Sigmoid colon (tissue), 3 donors: ENCODE measurements around the gene GLP1R.

Source experiments
- POLR2A ChIP-seq, 2 donors: fragments of 450-650 bp; IDR thresholded peaks; one replicate each; pipeline ENCODE4 v1.6.1; 2016; ENCODE audit warnings: antibody characterized with exemption in 2 of 2, mild to moderate bottlenecking in 2 of 2, moderate library complexity in 2 of 2
- TF ChIP-seq, protein P1 (sequence below), 4 experiments: fragments of 450-650 bp in 3 of 4; fragments of 200-600 bp in 1 of 4; IDR thresholded peaks; one replicate each; pipeline ENCODE4 v1.5.1; 2016 to 2019; ENCODE audit warnings: antibody characterized with exemption in 4 of 4, mild to moderate bottlenecking in 3 of 4, moderate library complexity in 2 of 4

DNA sequence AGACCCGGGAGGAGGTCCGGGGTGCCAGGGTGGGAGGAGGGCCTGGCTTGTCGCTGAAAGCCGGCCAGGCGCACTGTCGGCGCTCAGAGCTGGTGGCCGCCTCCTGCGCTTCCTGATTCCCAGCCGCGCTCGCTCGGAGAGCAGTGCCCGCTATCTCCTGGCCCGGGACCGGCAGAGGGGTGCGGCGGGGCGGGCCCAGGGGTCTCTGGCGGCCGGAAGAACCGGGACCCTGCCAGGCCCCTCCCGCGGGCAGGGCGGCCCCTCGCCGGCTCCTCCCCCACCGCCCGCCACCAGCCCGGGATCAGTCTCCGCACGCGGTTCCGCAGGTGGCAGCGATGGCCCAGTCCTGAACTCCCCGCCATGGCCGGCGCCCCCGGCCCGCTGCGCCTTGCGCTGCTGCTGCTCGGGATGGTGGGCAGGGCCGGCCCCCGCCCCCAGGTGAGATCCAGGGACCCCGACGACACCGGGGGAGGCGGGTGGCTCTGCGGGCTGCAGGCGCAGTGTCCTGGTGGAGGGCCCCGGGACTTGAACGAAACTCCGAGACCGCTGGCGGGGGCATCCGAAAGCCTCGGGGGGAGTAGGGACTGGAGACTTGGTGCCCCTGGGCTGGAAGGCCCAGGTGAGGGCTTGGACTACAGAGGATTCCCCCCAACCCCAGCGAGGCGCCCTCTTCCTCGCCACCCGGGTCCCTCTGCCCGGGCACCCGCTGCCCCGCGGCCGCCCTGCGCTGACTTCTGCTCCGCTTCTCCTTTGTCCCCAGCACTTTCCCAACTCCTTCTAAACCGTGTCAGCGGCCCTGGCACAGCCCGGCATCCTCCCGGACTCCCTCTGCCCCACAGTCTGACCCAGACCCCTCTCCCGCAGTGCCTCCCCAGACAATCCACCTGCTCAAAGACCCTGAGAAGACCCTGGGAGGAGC is at the start of gene GLP1R:
- TF ChIP-seq, protein P1, sequence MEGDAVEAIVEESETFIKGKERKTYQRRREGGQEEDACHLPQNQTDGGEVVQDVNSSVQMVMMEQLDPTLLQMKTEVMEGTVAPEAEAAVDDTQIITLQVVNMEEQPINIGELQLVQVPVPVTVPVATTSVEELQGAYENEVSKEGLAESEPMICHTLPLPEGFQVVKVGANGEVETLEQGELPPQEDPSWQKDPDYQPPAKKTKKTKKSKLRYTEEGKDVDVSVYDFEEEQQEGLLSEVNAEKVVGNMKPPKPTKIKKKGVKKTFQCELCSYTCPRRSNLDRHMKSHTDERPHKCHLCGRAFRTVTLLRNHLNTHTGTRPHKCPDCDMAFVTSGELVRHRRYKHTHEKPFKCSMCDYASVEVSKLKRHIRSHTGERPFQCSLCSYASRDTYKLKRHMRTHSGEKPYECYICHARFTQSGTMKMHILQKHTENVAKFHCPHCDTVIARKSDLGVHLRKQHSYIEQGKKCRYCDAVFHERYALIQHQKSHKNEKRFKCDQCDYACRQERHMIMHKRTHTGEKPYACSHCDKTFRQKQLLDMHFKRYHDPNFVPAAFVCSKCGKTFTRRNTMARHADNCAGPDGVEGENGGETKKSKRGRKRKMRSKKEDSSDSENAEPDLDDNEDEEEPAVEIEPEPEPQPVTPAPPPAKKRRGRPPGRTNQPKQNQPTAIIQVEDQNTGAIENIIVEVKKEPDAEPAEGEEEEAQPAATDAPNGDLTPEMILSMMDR (IDR thresholded peaks at IDR 0.05) = no peak
- no peak for TF ChIP-seq POLR2A (IDR thresholded peaks at IDR 0.05)
